Measurements from ENCODE around the gene ACOT2. TPM values are rescaled to one million over a fixed set of nuclear protein-coding genes. Genes with fewer than 3 reads are reported as not detected.
"Not testable (repeated sequence)": the region's sequence is repeated elsewhere in the genome, so short reads cannot be mapped to it uniquely, and the experiment has no call there.

ACOT2 gene
- total RNA-seq, 1 donor from 2014 or later: 24.4 TPM

DNA sequence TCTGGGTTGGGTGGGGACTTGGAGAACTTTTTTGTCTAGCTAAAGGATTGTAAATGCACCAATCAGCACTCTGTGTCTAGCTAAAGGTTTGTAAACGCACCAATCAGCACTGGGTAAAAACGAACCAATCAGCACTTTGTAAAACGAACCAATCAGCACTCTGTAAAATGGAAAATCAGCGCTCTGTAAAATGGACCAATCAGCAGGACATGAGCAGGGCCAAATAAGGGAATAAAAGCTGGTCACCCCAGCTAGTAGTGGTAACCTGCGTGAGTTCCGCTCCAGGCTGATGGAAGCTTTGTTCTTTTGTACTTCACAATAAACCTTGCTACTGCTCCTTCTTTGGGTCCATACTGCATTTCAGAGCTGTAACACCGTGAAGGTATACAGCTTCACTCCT, 1.7 kb upstream of the ACOT2 start:
- TF ChIP-seq, protein P1, sequence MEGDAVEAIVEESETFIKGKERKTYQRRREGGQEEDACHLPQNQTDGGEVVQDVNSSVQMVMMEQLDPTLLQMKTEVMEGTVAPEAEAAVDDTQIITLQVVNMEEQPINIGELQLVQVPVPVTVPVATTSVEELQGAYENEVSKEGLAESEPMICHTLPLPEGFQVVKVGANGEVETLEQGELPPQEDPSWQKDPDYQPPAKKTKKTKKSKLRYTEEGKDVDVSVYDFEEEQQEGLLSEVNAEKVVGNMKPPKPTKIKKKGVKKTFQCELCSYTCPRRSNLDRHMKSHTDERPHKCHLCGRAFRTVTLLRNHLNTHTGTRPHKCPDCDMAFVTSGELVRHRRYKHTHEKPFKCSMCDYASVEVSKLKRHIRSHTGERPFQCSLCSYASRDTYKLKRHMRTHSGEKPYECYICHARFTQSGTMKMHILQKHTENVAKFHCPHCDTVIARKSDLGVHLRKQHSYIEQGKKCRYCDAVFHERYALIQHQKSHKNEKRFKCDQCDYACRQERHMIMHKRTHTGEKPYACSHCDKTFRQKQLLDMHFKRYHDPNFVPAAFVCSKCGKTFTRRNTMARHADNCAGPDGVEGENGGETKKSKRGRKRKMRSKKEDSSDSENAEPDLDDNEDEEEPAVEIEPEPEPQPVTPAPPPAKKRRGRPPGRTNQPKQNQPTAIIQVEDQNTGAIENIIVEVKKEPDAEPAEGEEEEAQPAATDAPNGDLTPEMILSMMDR (conservative IDR thresholded peaks at IDR 0.05): no peak
- no peak overlapping the region for H3K27ac Mint-ChIP-seq (ENCODE audit: unreplicated experiment)
- peak overlapping the region; percentile 95 for H3K4me3 Mint-ChIP-seq

DNA sequence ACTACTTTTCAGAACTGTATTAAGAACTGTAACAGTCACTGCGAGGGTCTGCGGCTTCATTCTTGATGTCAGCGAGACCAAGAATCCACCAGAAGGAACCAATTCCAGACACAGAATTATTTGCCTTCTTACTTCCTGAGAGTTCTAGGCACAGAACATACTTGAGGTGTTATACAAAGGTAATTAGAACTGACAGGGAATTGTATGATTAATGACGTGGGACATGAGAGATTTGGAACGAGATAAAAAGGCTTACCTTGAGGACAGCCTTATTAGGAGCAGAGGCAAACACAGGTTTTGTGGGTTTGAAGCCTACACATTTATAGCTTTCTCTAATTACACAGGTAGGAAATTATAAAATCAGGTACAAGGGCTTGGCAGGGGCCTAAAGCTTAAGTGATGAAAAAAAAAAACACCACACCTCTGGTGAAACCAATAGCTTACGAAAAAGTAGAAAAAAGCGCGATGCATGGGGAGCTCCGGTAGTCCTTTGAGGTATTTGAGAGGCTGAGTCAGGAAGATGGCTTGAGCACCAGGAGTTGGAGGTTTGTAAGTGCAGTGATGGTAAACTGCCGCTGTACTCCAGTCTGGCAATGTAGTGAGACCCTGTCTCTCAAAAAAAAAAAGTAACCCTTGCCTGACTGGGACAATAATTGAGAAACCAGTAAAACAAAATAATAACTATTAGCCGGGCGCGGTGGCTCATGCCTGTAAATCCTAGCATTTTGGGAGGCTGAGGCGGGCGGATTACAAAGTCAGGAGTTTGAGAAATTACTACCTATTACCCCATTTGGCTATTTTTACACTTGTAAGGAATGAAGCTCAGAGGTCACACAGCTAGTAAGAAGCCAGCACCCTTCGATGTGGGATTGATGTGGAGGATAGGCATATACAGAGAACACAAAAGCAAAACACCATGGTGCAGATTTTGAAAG, 795 bp upstream of the ACOT2 start:
- Mint-ChIP-seq H3K4me1 (peaks cover 35% of the 10 kb centered on the region), H3K36me3 (ENCODE audit: low read depth) (peaks cover 12% of the 10 kb centered on the region), H3K27ac (ENCODE audit: unreplicated experiment) (peak overlapping the region; percentile 54), H3K4me3 (peak overlapping the region; percentile 95), H3K27me3 (ENCODE audit: low read depth) (no peaks in the 10 kb centered on the region), H3K9me3 (peaks cover 2% of the 10 kb centered on the region)
- TF ChIP-seq, protein P1 (conservative IDR thresholded peaks at IDR 0.05): no peak
- no peak for DNase-seq (ENCODE audit: low read depth, low spot score)

More for the DNA sequence above, 1.7 kb upstream of the ACOT2 start:
- H3K9me3 Mint-ChIP-seq: peaks cover 7% of the 10 kb centered on the region
- peaks cover 13% of the 10 kb centered on the region for H3K36me3 Mint-ChIP-seq (ENCODE audit: low read depth)
- H3K27me3 Mint-ChIP-seq (ENCODE audit: low read depth): no peaks in the 10 kb centered on the region
- peaks cover 35% of the 10 kb centered on the region for H3K4me1 Mint-ChIP-seq
- no peak for DNase-seq (ENCODE audit: low read depth, low spot score)

DNA sequence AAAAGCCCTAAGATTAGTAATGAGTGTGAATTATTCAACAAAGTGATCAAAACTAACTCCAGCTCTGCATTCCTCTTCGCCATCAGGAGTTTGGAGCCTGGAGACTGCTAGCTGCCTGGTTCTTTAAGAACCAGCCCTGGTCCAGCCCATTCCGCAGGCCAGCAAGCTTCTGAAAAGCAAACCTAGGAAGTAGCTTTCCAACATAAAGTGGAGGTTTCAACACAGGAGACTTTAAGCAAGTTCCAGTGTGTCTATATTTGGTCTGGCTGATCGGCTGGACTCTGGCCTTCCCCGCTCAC, 178 bp upstream of the ACOT2 start:
- Mint-ChIP-seq H3K4me1 (peaks cover 35% of the 10 kb centered on the region), H3K36me3 (ENCODE audit: low read depth) (peaks cover 15% of the 10 kb centered on the region), H3K27ac (ENCODE audit: unreplicated experiment) (peak overlapping the region; percentile 96), H3K4me3 (peak overlapping the region; percentile 95)
- H3K27me3 Mint-ChIP-seq (ENCODE audit: low read depth); DNase-seq (ENCODE audit: low read depth, low spot score); H3K9me3 Mint-ChIP-seq: not testable (repeated sequence)

DNA sequence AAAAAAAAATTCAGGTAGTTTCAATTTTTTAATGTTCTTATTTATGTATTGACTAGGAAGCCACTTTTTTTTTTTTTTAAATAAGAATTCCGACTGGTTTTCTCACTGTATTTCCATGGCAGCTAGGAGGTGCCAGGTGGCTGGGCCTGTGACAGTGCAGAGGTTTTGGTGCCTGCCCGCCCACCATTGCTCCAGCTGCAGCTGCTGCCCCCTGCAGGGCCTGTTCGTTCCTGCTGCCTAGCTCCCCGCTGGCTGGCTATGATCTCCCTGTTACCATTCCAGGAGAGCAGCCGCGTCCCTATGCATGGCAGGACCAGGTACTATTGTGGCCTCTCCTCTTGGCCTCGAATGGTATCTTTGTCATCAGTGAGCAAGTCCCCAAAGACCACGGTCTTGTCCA, 1.9 kb downstream of the ACOT2 start:
- H3K4me1 Mint-ChIP-seq: peaks cover 29% of the 10 kb centered on the region
- peak overlapping the region; percentile 95 for H3K4me3 Mint-ChIP-seq
- TF ChIP-seq, protein P1 (conservative IDR thresholded peaks at IDR 0.05): peak; percentile 66
- peaks cover 15% of the 10 kb centered on the region for H3K36me3 Mint-ChIP-seq (ENCODE audit: low read depth)
- not testable (repeated sequence) for H3K27me3 Mint-ChIP-seq (ENCODE audit: low read depth); H3K9me3 Mint-ChIP-seq; H3K27ac Mint-ChIP-seq (ENCODE audit: unreplicated experiment)
- peak; percentile 61 for DNase-seq (ENCODE audit: low read depth, low spot score)

DNA sequence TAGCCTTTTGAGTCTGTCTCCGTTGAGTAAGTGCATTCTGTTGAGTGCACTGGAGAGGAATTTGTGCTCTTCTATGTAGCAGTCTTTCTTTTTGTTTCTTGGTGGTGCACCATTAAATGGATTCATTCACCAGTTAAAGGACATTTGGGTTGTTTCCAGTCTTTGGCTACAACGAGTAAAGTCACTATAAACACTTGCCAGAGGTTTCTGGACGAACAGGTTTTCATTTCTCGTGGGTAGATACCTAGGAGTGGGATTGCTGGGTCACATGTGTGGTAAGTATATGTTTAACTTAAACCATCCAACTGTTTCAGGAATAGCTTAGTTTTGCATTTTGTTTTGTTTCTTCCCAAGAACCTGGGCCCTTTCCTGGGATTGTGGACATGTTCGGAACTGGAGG, 4.0 kb downstream of the ACOT2 start:
- DNase-seq (ENCODE audit: low read depth, low spot score); H3K27ac Mint-ChIP-seq (ENCODE audit: unreplicated experiment); H3K4me3 Mint-ChIP-seq; H3K9me3 Mint-ChIP-seq; H3K27me3 Mint-ChIP-seq (ENCODE audit: low read depth): not testable (repeated sequence)
- Mint-ChIP-seq H3K36me3 (ENCODE audit: low read depth) (peaks cover 15% of the 10 kb centered on the region), H3K4me1 (peaks cover 24% of the 10 kb centered on the region)

DNA sequence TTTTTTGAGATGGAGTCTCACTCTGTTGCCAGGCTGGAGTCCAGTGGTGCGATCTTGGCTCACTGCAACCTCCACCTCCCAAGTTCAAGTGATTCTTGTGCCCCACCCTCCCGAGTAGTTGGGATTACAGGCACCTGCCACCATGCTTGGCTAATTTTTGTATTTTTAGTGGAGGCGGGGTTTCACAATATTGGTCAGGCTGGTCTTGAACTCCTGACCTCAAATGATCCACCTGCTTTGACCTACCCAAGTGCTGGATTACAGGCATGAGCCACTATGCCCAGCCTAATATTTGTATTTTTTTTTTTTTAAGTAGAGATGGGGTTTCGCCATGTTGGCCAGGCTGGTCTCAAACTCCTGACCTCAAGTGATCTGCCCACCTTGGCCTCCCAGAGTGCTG, 4.7 kb downstream of the ACOT2 start:
- DNase-seq (ENCODE audit: low read depth, low spot score); H3K4me3 Mint-ChIP-seq; H3K27ac Mint-ChIP-seq (ENCODE audit: unreplicated experiment); H3K9me3 Mint-ChIP-seq; H3K27me3 Mint-ChIP-seq (ENCODE audit: low read depth): not testable (repeated sequence)
- Mint-ChIP-seq H3K4me1 (peaks cover 17% of the 10 kb centered on the region), H3K36me3 (ENCODE audit: low read depth) (peaks cover 15% of the 10 kb centered on the region)

DNA sequence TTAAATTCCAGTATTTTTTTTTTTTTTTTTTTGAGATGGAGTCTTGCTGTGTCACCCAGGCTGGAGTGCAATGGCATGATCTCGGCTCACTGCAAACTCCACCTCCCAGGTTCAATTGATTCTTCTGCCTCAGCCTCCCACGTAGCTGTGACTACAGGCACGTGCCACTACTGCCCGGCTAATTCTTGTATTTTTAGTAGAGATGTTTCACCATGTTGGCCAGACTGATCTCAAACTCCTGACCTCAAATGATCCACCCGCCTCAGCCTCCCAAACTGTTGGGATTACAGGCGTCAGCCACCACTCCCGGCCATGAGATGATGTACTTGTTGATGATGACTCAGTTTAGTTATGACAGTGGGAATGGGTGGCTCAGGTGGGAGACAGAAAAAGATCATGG, 5.2 kb downstream of the ACOT2 start:
- not testable (repeated sequence) for H3K27ac Mint-ChIP-seq (ENCODE audit: unreplicated experiment)
- peaks cover 15% of the 10 kb centered on the region for H3K36me3 Mint-ChIP-seq (ENCODE audit: low read depth)

More for the DNA sequence above, 5.2 kb downstream of the ACOT2 start:
- not testable (repeated sequence) for DNase-seq (ENCODE audit: low read depth, low spot score); H3K9me3 Mint-ChIP-seq; H3K27me3 Mint-ChIP-seq (ENCODE audit: low read depth); H3K4me3 Mint-ChIP-seq
- H3K4me1 Mint-ChIP-seq: peaks cover 12% of the 10 kb centered on the region
